Tibial nerve (tissue), 4 donors: ENCODE results near the gene ADCY10.

ENCODE experiments used
- EP300 ChIP-seq, 2 donors: sonication (generic); formaldehyde crosslinking; IDR thresholded peaks; one replicate each; pipeline ENCODE4 v1.6.1; 2017; ENCODE audit warnings: antibody characterized with exemption in 2 of 2, mild to moderate bottlenecking in 1 of 2
- POLR2A ChIP-seq, 2 donors: fragments of 450-650 bp; IDR thresholded peaks; one replicate each; pipeline ENCODE4 v1.6.1; 2017; ENCODE audit warnings: antibody characterized with exemption in 2 of 2, mild to moderate bottlenecking in 2 of 2, moderate library complexity in 2 of 2
- TF ChIP-seq, protein P1 (sequence below), 5 experiments: fragments of 200-600 bp in 3 of 5; fragments of 450-650 bp in 2 of 5; sonication (generic) in 3 of 5; IDR thresholded peaks; one replicate each; pipeline ENCODE4 v1.5.1; 2016 to 2019; ENCODE audit warnings: antibody characterized with exemption in 5 of 5, mild to moderate bottlenecking in 3 of 5, moderate library complexity in 2 of 5

- TF ChIP-seq, protein P1, sequence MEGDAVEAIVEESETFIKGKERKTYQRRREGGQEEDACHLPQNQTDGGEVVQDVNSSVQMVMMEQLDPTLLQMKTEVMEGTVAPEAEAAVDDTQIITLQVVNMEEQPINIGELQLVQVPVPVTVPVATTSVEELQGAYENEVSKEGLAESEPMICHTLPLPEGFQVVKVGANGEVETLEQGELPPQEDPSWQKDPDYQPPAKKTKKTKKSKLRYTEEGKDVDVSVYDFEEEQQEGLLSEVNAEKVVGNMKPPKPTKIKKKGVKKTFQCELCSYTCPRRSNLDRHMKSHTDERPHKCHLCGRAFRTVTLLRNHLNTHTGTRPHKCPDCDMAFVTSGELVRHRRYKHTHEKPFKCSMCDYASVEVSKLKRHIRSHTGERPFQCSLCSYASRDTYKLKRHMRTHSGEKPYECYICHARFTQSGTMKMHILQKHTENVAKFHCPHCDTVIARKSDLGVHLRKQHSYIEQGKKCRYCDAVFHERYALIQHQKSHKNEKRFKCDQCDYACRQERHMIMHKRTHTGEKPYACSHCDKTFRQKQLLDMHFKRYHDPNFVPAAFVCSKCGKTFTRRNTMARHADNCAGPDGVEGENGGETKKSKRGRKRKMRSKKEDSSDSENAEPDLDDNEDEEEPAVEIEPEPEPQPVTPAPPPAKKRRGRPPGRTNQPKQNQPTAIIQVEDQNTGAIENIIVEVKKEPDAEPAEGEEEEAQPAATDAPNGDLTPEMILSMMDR (IDR thresholded peaks at IDR 0.05): no peak
- TF ChIP-seq POLR2A (IDR thresholded peaks at IDR 0.05): no peak
- no peak for TF ChIP-seq EP300 (IDR thresholded peaks at IDR 0.05)
Measured at GRCh38 chr1:167825419-167826079, 88.4 kb downstream of the ADCY10 start.
